ENCODE measurements around the gene EEFSEC. TPM values are rescaled to one million over a fixed set of nuclear protein-coding genes. Genes with fewer than 3 reads are reported as not detected.

Gene EEFSEC
- total RNA-seq, 1 experiment from 2014 or later, result 9.5 TPM

- Histone ChIP-seq H3K4me2 (ENCODE audit: insufficient read depth, insufficient read length, low read length) (no peak overlapping the region), H3T11ph (ENCODE audit: low read length) (no peak overlapping the region), H3K56ac (ENCODE audit: insufficient read length, low read depth, low read length) (no peak overlapping the region), H3K27me3 (ENCODE audit: insufficient read depth, low read length) (no peaks in the 10 kb centered on the region), H3K18ac (ENCODE audit: insufficient read length, low read depth, low read length) (no peak overlapping the region), H4K20me1 (ENCODE audit: control insufficient read depth, insufficient read depth, insufficient read length) (no peaks in the 10 kb centered on the region), H2AK5ac (ENCODE audit: insufficient read length, low read length) (no peak overlapping the region), H3K9me3 (ENCODE audit: control insufficient read depth, low read depth, low read length) (no peaks in the 10 kb centered on the region), H3K23ac (ENCODE audit: insufficient read length, low read depth, low read length) (no peak overlapping the region), H2AFZ (ENCODE audit: low read length) (no peak overlapping the region), H4K91ac (ENCODE audit: insufficient read length, low read depth, low read length) (no peak overlapping the region), H2BK120ac (ENCODE audit: low read depth, low read length, poor library complexity, severe bottlenecking) (peak overlapping the region; percentile 15), H3K4ac (ENCODE audit: low read depth, low read length) (no peak overlapping the region), H3K27ac (ENCODE audit: insufficient read length, low read depth, low read length) (no peak overlapping the region), H3K4me1 (ENCODE audit: insufficient read depth, low read length) (peaks cover 5% of the 10 kb centered on the region; the same call in 1 of the 2 replicates), H4K5ac (ENCODE audit: insufficient read length, low read depth, low read length) (no peak overlapping the region), H3K9ac (ENCODE audit: extremely low read depth, insufficient read length, low read length) (no peak overlapping the region), H3K79me2 (ENCODE audit: insufficient read depth, low read length) (no peaks in the 10 kb centered on the region), H3K14ac (ENCODE audit: insufficient read depth, low read length) (no peak overlapping the region; the same call in 1 of the 2 replicates), H2BK12ac (ENCODE audit: insufficient read length, low read depth, low read length) (no peak overlapping the region), H3K79me1 (ENCODE audit: insufficient read depth, low read depth, low read length, poor library complexity, severe bottlenecking) (no peaks in the 10 kb centered on the region), H2BK15ac (ENCODE audit: low read depth, low read length) (no peak overlapping the region), H2BK5ac (ENCODE audit: insufficient read length, low read length) (no peak overlapping the region), H4K8ac (replicated peaks; ENCODE audit: insufficient read length, low read depth, low read length) (no peak overlapping the region), H2BK20ac (ENCODE audit: low read depth, low read length, poor library complexity, severe bottlenecking) (no peak overlapping the region), H3K23me2 (ENCODE audit: insufficient read length, low read depth, low read length, poor library complexity, severe bottlenecking) (no peaks in the 10 kb centered on the region)
- H3K27me3 Mint-ChIP-seq (ENCODE audit: low read depth), result no peaks in the 10 kb centered on the region; the same call in 1 of the 2 replicates
- H3K27ac Mint-ChIP-seq, result peak overlapping the region in 1 of 3 experiments; percentile 78; a peak in 2 of 7 replicates
- H3K4me1 Mint-ChIP-seq, result peaks cover 32 to 44% of the 10 kb centered on the region in 2 experiments
- no peaks in the 10 kb centered on the region for H3K36me3 Mint-ChIP-seq (ENCODE audit: insufficient read depth in 1 of 3, low read depth in 3 of 3)
- no peak overlapping the region for H3K4me3 Mint-ChIP-seq
- no peak for TF ChIP-seq CTCF (conservative IDR thresholded peaks at IDR 0.05)
- no peak for DNase-seq
- WGBS (ENCODE audit: extremely low coverage, insufficient read length, low lambda C conversion rate), result no CpG with 5 or more reads among the region's 6 CpGs
- no peaks in the 10 kb centered on the region for H3K9me3 Mint-ChIP-seq
Measured at GRCh38 chr3:128195802-128196201, 42.5 kb downstream of the EEFSEC start.
